GM18498 (cell line): ENCODE measurements around the gene KDM2B.
A peak's percentile ranks its signal among the peaks of the same experiment; 100 is the strongest.

Source experiments
- ATAC-seq: cut with Tn5 transposase; IDR thresholded peaks from one replicate; pipeline ENCODE4 v1.9.1; 2021; ENCODE audit warnings: mild to moderate bottlenecking, moderate library complexity; ENCODE audit not compliant: unreplicated experiment

Gene KDM2B

DNA sequence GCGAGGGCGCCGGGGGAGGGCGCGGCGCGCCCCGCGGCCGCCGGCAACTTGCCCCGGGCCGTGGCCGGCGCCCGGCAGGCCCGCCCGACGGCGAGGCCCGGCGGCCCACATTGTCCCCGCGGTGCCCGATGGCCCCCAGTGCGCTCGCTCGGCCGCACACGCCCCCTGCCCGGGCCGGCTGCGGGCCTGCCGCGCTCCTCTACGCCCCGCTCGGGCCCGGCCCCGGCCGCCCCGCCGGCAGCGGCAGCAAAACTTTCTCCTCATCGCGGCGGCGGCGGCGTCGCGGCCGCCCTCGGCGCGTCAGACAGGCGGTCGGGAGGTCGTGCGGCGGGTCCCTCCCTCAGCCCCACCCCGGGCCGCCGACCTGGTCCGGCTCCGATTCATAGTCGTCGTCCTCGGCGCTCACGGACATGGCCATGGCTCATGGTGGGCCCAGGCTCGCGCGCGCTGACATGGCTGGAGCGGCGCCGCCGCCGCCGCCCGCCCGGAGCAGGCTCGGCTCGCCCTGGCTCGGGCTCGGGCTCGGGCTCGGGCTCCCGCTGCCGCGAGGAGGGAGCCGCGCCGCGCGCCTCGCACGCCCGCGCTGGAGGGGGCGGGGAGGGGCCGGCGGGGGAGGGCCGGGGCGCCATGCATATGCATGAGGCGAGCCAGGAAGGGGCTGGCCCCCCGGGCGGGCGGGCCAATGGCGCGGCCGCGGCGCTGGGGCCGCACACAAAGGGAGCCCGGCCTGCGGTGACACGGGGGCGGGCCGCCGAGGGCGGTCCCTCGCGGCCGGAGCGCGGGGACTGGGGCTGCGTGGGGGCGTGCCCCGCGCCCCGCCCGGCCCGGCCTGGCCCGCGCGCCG, 113.8 kb downstream of the KDM2B start:
- ATAC-seq = peak; percentile 90

DNA sequence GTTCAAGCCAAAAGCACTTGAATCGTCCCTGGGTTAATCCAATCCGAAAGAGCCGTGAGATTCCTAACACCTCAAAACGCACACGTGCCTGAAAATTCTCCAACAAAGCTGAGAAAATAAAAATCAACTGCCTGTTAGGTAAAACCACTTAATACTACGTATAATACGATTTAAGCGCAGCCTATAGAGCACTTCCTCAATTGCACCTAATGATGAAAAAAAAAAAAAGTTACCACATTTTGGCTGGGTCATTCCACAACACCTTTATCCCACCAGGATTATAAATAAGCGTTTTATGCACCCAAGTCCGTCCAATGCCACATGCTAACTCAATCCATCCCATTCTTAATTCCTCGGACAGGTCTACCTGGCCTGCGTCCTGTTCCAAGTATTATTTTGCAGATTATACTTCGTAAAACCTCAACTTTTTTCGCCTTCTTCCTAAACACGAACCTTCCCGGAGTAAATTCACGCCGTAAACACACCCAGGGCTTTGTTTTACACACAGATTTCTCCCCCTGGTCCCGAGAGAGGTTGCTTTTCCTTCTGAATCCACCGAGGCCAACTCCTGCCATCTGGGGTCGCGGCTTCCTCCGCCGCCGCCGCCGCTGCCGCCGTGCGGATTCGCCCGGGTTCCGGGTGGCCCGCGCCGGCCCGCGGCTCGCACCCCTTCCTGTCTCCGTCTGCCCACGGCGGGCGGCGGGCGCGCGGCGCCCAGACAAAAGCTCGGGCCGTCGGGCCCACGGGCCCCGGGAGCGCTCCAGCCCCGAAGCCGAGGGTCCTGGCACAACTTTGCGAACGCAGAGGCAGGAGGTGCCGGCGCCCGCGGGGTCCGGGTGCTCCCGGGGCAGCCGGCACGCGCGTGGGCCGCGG, 114.7 kb downstream of the KDM2B start:
- peak; percentile 17 for ATAC-seq

DNA sequence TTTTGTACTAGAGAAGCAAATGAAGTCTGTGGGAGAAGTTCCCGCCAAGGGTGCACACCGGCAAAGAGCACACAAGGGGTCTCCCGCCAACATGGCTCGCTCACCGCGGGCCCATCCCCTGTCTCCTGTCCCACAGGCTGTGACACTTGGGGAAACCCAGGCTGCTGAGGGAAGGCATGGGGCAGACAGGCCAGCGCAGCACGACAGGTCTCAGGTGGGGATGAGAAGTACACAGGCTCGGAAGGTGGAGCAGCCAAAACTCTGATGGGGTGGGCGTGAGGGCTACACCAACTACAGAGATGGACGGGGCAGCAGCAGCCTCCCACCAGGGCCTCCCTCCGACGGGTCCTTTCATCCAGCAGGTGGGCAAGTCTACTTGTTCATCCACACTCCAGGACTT, 116.5 kb downstream of the KDM2B start:
- no peak for ATAC-seq

DNA sequence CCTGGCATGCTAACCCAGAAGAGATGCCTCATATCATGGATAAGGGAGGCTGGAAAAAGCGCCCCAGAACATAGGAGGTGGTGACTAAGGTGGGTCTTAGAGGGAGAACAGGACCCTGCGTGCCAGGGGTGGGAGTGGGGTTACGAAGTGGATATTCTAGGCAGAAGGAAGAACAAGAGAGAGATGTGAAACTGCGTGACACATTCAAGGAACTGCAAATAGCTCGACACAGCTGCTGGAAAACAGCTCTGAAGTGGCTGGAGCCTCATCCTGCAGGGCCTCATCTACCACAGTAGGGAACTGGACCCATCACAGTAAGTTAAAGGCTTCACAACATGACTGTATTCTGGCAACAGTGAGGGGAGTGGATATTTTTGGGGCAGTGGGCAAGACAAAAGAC, 119.8 kb downstream of the KDM2B start:
- no peak for ATAC-seq

DNA sequence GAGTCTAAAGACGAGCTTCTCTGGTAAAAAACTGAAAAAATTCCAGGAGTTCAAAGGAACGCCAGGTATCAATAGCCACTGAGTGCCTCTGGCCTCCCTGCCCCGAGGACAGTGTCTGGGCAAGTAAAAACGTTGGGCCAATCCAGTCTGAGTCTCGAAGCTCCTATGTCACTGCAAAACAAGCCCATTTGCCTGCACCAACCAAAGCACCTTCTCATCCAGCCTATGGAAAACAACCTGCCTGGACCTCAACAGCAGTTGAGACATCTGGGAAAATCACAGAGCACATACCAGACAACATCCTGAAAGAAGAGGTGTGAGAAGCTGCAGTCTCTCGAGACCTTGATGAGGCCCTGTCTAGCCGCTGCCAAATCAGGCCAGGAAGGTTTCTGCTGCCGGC, 124.3 kb downstream of the KDM2B start:
- no peak for ATAC-seq

DNA sequence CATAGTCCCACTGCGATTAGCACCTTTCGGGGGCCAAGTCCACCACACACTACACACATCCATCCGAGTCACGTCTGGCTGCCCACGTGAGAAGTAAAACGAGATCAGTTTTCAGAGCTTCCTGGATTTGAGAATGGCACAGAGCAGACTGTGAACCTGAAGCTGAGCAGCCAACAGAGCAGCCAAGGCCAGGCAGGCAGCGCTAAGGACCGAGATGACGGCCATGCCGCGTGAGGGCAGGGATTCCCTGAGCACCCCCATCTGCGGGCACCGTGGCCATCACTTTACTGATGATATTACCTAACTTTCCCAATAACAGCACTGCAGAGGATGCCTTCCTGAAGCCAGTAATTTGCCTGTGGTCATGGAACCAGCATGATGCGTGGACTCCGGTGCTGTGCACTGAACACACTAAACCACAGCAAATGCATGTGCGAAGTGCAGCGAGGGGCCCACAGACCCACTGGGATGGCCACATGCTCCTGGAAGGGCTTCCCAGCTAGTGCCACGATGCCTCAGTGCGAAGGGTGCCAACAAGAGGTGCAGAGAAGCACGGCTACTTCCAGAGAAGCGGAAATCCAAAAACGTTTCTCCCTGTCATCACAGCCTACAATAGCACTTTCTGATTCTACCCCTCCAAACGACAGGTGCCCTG, 124.9 kb downstream of the KDM2B start:
- no peak for ATAC-seq

DNA sequence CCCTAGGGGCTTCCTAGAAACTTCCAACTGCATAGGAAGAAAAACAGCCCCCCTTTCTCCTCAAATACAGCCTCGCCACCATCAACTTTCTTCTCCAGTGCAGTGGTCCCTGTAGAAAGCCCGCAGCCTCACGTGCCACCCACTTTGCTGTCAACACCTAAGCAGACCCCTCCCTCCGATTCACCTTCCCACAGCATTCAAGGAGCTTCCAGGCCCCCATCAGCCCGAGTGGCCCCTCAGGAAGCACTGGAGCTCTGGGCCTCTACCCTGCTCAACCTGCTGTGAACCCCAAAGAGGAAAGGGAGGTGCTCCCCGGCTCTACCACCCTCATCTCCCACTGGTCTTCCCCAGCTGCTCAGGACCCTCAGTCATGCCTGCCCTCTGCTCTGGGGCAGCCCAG, 125.9 kb downstream of the KDM2B start:
- ATAC-seq = no peak

DNA sequence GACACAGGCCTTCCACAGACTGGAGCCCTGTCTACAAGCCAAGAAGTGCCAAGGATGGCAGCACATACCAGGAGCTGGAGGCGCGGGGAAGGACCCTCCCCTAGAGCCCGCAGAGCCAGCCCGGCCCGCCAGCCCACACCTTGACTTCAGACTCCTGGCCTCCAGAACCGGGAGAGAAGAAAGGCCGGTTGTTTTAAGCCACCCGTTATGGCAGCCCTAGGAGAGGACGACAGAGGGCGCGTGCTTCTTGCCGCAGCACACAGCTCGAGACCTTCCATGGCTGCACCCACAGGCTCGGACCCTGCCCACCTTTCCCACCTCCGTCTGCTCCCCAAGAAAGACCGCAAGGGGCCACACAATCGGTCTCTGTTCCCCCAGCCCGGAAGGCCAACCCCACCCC, 127.2 kb downstream of the KDM2B start:
- ATAC-seq = no peak

DNA sequence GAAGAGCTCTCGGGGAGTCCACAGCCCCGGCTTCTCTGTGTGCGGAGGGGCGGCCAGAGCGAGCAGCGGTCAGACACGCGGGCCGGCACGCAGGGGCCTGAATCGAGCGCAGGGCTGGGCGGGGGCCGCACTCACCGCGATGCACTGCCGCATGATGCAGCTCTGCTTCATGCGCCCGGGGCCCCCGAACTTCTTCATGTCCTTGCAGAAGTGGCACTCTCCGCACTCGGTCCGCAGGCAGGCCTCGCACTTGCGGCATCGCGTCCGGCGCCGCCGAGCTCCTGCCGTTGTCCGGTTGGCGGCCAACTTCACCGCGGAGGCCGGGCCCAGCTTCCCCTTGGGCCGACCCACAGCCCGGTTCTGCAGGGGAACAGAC, 127.8 kb downstream of the KDM2B start:
- no peak for ATAC-seq

DNA sequence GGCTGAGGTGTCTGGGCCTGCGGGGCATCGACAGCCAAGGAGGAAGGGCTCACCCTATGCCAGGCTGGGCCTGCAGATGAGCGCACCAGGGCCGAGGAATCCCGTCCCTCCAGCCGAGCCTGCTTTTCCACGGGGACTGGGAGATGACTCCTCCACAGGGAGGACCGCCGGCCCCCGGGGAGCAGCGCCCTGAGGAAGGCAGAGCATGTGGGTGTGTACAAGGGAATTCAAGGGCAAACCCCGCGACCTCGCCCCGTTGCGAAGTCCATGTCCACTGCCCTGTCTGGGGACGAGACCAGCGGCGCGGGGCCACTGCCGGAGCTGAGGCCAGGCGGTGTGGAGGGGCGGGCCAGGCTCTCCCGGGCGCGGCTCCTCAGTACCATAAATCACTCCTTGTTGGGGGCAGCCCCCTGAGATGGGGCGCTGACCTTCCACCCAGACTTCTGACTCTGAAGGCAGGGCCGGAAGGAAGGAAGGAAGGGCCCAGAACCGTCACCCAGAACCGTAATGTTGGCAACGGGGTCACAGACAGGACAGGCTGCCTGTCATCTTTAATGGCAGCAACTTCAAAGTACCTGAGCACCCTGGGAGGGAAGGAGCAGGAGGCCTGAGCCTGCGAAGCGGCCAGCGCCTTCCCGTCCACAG, 128.4 kb downstream of the KDM2B start:
- no peak for ATAC-seq

DNA sequence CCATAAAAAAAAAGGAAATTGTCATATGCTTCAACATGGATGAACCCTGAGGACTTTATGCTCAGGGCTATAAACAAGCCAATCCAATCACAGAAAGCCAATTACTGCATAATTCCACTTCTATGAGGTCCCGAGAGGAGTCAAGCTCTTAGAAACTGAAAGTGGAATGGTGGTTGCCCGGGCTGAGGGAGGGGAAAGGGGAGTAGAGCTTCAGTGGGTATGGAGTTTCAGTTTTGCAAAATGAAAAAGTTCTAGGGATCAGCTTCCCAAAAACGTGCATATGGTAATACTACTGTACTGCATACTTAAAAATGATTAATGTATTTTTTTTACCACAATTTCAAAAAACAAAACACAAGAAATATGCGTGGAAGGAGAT, 128.9 kb downstream of the KDM2B start:
- ATAC-seq = no peak

DNA sequence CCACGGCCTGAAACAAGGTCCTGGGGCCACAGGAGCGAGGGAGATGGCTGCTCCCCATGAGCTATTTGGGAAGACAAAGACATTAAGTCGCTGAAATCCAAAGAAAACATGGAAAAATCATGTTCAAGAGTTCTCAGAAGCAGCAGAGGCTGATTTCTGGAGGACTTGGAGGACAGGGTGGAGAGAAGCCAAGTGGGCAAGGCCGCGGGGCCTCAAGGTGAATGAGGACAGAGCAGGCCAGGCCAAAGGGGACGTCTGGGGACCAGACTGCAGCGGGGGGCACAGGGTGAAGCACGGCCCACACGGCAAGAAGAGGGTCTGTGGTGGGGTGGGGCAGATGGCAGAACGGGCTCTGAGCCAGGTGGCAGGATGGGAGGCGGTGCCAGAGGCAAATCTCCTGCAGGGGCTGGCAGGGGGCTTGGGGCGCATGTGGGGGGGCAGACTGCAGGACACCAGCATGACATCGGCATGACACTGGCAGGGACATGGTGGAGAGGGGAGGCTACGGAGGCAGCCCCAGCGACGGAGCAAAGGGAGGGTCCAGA, 132.0 kb downstream of the KDM2B start:
- no peak for ATAC-seq

DNA sequence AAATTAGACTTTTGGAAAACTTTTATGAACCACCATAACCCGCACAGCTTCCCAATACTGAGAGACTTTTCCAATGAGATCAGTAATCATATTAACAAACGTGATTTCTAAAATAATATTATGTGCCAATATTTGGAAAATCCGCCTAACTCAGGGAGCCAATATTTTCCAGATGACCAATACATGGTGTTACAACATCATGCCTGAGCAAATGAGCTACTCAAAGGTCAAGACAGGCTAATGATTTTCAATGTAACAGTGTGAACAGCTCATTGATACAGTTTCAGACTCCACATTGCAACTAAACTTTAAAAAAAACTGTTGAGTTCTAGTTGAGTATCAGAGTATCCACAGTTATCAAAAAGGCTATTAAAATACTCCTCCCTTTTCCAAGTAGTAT, 134.1 kb downstream of the KDM2B start:
- ATAC-seq = no peak

DNA sequence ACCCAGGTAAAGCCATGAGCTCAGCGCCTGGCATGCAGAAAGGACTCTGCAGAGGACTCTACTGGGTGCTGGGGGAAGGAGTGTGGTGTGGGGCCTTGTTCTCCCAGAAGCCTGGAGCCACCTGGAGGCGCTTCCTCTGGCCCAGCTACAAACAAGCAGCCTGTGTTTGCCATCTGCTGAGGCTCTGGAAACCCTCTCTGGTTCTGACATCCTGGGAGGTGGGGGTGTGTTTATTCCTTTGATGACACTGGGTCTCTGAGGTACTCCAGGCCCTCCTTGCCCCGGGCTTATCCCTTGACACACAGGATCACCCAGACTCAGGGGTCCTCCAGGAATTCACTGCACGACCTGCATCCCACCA, 136.0 kb downstream of the KDM2B start:
- ATAC-seq = no peak

DNA sequence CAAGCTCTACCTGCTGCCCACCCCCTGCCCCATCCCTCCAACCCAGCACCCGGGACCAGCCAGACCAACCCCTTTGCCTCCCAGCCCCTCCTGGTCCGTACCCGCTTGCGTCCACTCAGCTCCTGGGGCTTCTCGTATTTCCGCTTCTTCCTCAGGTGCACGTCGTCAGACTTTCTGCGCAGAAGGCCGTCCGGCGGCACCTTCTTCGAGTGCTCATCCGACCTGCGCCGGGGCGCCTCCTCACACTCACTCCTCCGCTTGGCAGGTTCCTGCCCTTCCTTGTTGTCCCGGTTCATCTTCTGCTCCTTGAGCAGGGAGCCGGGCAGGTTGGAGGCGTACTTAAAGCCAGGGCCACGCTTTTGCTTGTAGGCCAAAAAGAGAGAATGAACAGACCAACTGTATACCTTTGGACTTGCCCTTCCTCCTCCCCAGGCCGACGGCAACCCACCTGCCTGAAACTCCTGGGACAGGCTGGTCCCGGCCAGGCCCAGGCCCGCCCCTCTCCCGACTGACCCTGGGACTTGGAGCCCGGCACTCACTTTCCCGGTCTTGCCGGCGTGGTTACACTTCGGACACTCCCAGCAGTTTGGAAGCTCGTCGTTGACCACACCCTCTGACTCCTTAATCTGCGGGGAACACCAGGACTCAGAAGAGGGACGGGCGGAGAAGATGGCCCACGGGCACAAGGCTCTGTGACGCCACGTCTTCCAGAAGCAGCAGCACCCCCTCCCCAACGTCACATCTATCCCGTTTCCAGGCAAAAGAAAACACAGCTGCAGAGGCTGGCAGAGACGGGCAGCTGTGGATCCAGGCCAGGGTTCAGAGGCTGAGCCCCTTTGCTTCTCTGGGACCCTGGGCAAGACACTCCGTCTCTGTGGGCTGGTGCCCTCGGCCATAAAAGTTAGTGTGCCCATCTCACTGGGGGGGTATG, 136.6 kb downstream of the KDM2B start:
- no peak for ATAC-seq

DNA sequence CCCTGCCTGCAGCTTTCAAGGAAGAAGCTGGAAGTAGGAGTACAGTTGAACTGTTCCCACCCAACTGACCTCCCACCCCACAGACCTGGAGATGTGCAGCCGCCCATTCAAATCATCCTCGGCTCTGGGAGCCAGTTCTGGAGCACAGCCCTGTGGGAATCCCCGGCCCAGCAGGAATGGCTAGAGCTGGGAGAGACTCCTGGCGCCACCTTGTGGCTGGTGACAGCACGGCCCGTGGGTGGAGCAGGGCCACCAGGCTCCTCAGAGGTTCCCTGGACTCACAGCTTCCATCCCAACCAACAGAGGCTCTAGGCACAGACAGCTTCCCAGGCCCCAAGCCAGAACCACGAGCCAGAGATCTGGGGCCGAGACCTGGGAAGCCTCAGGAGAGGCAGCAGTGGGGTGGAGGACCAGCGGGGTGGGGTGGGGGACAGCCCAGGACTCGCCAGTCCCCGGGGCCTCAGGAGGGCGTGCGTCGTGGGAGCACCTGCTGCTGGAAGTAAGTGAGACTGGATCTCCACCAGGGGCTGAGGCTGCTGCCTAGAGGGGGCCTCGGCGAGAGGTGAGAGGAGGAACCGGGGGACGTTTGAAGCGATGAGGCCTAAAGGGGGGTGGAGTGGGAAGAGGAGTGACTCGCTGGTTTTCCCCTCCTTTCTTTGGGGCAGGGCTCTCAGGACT, 137.5 kb downstream of the KDM2B start:
- ATAC-seq = no peak

DNA sequence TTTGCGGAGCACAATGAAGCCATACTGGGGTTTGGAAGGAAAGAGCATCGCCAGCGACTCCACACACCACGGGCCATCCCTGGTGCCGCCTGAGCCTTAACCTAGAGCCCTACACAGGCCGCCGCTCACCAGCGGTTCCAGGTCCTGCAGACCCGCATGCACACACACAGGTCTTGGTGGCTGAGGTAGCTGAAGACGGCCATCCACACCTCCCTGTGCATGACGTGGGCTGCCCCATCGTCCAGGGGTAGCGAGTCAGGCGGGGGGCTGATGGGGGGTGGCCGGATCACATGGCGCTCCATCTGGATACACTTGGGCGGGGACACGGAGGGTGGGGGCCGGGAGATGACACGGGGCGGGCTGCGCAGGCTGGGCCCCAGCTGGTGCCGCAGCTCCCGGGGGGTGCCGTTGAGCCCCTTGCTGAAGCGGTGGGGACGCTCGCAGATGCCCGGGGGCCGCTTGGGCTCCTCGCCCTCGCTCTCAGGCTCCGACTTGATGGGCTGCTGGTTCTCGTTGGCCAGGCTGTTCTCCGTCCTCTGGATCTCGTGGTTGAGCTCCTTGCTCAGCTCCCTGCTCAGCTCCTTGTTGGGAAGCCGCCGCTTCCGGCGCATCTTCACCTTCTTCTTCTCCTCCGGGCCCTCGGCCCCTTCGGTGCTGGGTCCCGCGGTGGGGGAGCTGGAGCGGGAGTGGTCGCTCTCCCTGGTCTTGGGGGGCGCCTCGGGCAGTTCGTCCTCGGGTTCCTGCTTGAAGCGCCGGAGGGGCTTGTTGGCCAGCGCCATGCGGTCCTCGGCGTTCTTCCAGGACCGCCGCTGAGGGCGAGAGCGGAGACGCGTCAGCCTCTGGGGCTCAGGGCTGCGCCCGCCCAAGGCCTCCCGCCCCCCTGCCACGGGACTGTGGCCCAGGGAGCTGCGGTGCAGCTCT, 138.5 kb downstream of the KDM2B start:
- no peak for ATAC-seq

DNA sequence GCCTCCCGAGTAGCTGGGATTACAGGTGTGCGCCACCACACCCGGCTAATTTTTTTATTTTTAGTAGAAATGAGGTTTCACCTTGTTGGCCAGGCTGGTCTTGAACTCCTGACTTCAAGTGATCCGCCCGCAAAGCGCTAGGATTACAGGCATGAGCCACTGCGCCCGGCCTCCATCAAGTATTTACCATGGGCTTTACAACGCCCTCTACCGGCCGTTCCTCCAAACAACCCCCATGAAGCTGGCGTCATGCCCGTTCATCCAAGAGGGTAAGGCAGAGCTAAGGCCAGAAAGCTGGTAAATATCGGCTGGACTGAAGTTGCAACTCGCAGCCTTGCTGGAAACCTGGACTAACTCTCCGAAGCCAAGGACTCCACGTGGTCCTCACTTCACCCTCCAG, 139.3 kb downstream of the KDM2B start:
- ATAC-seq = no peak
